SK-N-SH treated with all-trans-retinoic acid at 6 μM for 48 hours (cell line): Measurements from ENCODE around the gene DNAJC15.

Source experiments
- ATAC-seq: fragments of 200-7000 bp; cut with Tn5 transposase; 3 replicates; pipeline ENCODE4 v1.9.1; 2020; ENCODE audit warnings: mild to moderate bottlenecking, moderate library complexity
- ARNTL ChIP-seq: fragments of 450-650 bp; formaldehyde crosslinking; IDR thresholded peaks from 2 replicates; pipeline ENCODE4 v1.5.0; 2020; ENCODE audit warnings: low read depth, mild to moderate bottlenecking, moderate library complexity, borderline replicate concordance
- CSDC2 ChIP-seq: fragments of 250-450 bp; sonication (Bioruptor Pico); IDR thresholded peaks from 2 replicates; pipeline ENCODE4 v1.5.0; 2020; ENCODE audit warnings: mild to moderate bottlenecking, moderate library complexity
- ESRRG ChIP-seq: fragments of 250-450 bp; sonication (Bioruptor Pico); IDR thresholded peaks from 2 replicates; pipeline ENCODE4 v1.6.1; 2021; ENCODE audit warnings: mild to moderate bottlenecking
- ISL1 ChIP-seq: fragments of 250-450 bp; sonication (Bioruptor Pico); IDR thresholded peaks from 2 replicates; pipeline ENCODE4 v2.1.2; 2022; ENCODE audit warnings: mild to moderate bottlenecking, moderate library complexity
- OSR1 ChIP-seq: fragments of 250-450 bp; sonication (Bioruptor Pico); IDR thresholded peaks from 2 replicates; pipeline ENCODE4 v1.8.0; 2022; ENCODE audit warnings: moderate library complexity, mild to moderate bottlenecking, inconsistent platforms
- PPARA ChIP-seq: fragments of 250-450 bp; sonication (Bioruptor Pico); IDR thresholded peaks from 2 replicates; pipeline ENCODE4 v1.5.0; 2020; ENCODE audit warnings: mild to moderate bottlenecking, borderline replicate concordance
- RARB ChIP-seq: fragments of 250-450 bp; sonication (Bioruptor Pico); IDR thresholded peaks from 2 replicates; pipeline ENCODE4 v1.8.0; 2021; ENCODE audit warnings: mild to moderate bottlenecking, moderate library complexity
- SNAI2 ChIP-seq: fragments of 250-450 bp; sonication (Bioruptor Pico); IDR thresholded peaks from 2 replicates; pipeline ENCODE4 v1.5.0; 2020; ENCODE audit warnings: mild to moderate bottlenecking, moderate library complexity
- TCF4 ChIP-seq: fragments of 250-450 bp; sonication (Bioruptor Pico); IDR thresholded peaks from 2 replicates; pipeline ENCODE4 v1.8.0; 2021; ENCODE audit warnings: mild to moderate bottlenecking, moderate library complexity, borderline replicate concordance
- TOX ChIP-seq: fragments of 250-450 bp; sonication (Bioruptor Pico); IDR thresholded peaks from 2 replicates; pipeline ENCODE4 v1.8.0; 2021; ENCODE audit warnings: mild to moderate bottlenecking, moderate library complexity, borderline replicate concordance
- ZC3H10 ChIP-seq: fragments of 250-450 bp; sonication (Bioruptor Pico); IDR thresholded peaks from 2 replicates; pipeline ENCODE4 v1.5.1; 2021; ENCODE audit warnings: mild to moderate bottlenecking, moderate library complexity
- ZFP30 ChIP-seq: fragments of 450-650 bp; formaldehyde crosslinking; IDR thresholded peaks from 2 replicates; pipeline ENCODE4 v1.5.0; 2022; ENCODE audit warnings: mild to moderate bottlenecking, moderate library complexity
- ZNF565 ChIP-seq: fragments of 450-650 bp; formaldehyde crosslinking; conservative IDR thresholded peaks from 2 replicates; pipeline ENCODE4 v1.5.0; 2020; ENCODE audit warnings: low read depth, mild to moderate bottlenecking, moderate library complexity
- ZNF8 ChIP-seq: fragments of 450-650 bp; formaldehyde crosslinking; IDR thresholded peaks from 2 replicates; pipeline ENCODE4 v1.5.0; 2020; ENCODE audit warnings: mild to moderate bottlenecking, moderate library complexity
- TF ChIP-seq, protein P1 (sequence below): fragments of 250-450 bp; sonication (Bioruptor Pico); IDR thresholded peaks from 2 replicates; pipeline ENCODE4 v1.5.1; 2020; ENCODE audit warnings: low read depth, mild to moderate bottlenecking, moderate library complexity
- TF ChIP-seq, protein P2 (sequence below): fragments of 250-450 bp; sonication (Bioruptor Pico); IDR thresholded peaks from 2 replicates; pipeline ENCODE4 v1.5.0; 2020; ENCODE audit warnings: mild to moderate bottlenecking, moderate library complexity

DNAJC15 gene

GRCh38 chr13:43158516-43158915 lies 135.1 kb downstream of the DNAJC15 start:
- no peak for TF ChIP-seq OSR1 (CRISPR knock-in tag)
- TF ChIP-seq, protein P1, sequence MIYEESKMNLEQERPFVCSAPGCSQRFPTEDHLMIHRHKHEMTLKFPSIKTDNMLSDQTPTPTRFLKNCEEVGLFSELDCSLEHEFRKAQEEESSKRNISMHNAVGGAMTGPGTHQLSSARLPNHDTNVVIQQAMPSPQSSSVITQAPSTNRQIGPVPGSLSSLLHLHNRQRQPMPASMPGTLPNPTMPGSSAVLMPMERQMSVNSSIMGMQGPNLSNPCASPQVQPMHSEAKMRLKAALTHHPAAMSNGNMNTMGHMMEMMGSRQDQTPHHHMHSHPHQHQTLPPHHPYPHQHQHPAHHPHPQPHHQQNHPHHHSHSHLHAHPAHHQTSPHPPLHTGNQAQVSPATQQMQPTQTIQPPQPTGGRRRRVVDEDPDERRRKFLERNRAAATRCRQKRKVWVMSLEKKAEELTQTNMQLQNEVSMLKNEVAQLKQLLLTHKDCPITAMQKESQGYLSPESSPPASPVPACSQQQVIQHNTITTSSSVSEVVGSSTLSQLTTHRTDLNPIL (CRISPR knock-in tag) = no peak
- TF ChIP-seq, all 23 proteins: peak for 0
- no peak for ATAC-seq

DNA sequence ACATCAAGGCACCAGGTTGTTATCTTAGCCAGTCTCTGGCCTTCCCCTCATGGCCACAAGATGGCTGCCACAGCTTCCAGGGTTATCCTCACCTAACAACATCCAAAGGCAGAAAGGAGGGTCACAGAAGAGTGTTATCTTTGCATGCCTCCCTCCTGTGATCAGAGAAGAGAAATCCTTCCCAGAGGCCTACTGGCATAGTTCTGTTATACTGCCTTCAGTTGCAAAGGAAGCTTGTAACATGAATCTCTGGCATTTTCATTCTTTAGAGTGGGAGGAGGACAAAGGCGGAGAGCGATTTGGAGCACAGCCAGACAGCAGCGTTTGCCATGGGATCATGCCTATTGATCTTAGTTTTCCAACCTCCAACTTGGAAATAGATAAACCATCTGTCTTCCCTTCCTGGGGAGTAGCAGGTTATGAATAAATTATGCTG lies 135.7 kb downstream of the DNAJC15 start:
- TF ChIP-seq RARB (no peak), ESRRG (no peak), ISL1 (CRISPR knock-in tag) (no peak), ZNF8 (no peak), SNAI2 (no peak), OSR1 (CRISPR knock-in tag) (no peak), TOX (no peak), TCF4 (CRISPR knock-in tag) (no peak), PPARA (CRISPR knock-in tag) (no peak), ARNTL (CRISPR knock-in tag) (no peak), ZNF565 (CRISPR knock-in tag) (no peak), ZC3H10 (CRISPR knock-in tag) (no peak), ZFP30 (no peak), CSDC2 (CRISPR knock-in tag) (no peak)
- TF ChIP-seq, protein P2, sequence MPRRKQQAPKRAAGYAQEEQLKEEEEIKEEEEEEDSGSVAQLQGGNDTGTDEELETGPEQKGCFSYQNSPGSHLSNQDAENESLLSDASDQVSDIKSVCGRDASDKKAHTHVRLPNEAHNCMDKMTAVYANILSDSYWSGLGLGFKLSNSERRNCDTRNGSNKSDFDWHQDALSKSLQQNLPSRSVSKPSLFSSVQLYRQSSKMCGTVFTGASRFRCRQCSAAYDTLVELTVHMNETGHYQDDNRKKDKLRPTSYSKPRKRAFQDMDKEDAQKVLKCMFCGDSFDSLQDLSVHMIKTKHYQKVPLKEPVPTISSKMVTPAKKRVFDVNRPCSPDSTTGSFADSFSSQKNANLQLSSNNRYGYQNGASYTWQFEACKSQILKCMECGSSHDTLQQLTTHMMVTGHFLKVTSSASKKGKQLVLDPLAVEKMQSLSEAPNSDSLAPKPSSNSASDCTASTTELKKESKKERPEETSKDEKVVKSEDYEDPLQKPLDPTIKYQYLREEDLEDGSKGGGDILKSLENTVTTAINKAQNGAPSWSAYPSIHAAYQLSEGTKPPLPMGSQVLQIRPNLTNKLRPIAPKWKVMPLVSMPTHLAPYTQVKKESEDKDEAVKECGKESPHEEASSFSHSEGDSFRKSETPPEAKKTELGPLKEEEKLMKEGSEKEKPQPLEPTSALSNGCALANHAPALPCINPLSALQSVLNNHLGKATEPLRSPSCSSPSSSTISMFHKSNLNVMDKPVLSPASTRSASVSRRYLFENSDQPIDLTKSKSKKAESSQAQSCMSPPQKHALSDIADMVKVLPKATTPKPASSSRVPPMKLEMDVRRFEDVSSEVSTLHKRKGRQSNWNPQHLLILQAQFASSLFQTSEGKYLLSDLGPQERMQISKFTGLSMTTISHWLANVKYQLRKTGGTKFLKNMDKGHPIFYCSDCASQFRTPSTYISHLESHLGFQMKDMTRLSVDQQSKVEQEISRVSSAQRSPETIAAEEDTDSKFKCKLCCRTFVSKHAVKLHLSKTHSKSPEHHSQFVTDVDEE (CRISPR knock-in tag) = no peak
- TF ChIP-seq, all 23 proteins: peak for 0

More for the DNA sequence above, 135.7 kb downstream of the DNAJC15 start:
- ATAC-seq = peak; percentile 47
